Gastroesophageal sphincter (tissue), 3 donors: ENCODE measurements around the gene RBMS2.

ENCODE experiments used
- CTCF ChIP-seq, 4 experiments: fragments of 200-600 bp in 2 of 4; fragments of 450-650 bp in 2 of 4; sonication (generic) in 1 of 4; IDR thresholded peaks; one replicate each; pipeline ENCODE4 v1.5.1; 2017 to 2019; ENCODE audit warnings: antibody characterized with exemption in 4 of 4, mild to moderate bottlenecking in 2 of 4, moderate library complexity in 2 of 4
- EP300 ChIP-seq: sonication (generic); formaldehyde crosslinking; IDR thresholded peaks from one replicate; pipeline ENCODE4 v1.6.1; 2017; ENCODE audit warnings: antibody characterized with exemption, mild to moderate bottlenecking

GRCh38 chr12:56529656-56530055 is 8.0 kb downstream of the RBMS2 start:
- TF ChIP-seq CTCF (IDR thresholded peaks at IDR 0.05) (no peak), EP300 (no peak)
